Measurements from ENCODE around the gene DCT.

Gene DCT

GRCh38 chr13:94390881-94391280 lies 88.6 kb downstream of the DCT start:
- DNase-seq, result no peak

DNA sequence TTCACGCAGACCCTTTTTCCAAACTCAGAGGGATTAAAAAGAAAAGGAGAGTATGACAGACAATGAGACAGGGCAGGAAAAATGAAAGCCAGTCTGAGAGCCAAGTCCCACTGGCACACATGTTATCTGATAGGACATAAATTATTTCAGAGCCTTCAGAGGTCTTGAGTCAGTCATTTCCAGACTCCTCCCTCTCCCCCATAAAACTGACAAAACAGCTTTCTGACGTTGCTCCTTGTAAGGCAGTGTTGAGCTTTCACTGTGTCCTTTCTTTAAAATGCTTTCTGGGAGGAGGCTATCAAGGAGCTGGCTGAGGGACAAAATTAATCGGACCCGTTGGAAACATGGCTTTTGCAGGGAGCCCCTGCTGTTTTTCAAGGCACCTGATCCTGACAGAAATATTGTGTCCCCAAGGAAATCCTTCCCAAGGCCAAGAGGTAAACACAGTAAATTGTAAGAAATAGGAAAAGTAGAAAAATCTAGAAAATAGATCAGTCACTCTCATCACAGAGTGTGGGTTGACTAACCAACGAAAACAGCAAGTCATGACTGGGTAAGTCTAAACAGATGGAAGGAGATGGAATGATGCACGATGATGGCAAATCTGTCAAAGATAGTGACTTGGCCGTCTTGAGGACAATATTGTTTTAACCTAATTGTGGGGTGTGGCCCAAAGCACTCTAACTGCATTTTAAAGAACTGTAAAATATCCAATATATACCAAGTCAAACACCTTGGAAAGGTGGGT lies 89.7 kb downstream of the DCT start:
- no peak for DNase-seq

DNA sequence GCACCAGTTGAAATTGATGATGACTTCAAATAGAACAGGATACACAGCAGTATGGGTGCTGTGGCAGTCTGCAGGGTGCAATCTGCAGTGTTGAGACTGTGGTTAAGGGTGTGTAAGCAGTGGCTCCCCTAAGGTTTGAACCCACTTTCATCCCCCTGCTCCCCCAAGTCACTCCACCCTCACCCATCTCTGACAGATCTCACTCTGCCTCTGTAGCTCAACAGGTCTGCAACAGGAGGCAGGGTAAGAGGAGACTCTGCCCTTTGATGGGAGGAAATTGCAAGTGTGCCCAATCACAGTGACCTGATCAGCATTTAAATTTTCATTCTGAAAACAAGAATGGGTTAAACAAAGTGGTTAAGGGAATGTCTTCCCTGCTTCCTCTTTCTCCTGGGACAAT lies 92.4 kb downstream of the DCT start:
- DNase-seq, result no peak
